Right lobe of liver (tissue), 6 donors: ENCODE measurements around the gene PPM1L. TPM values are rescaled to one million over a fixed set of nuclear protein-coding genes. Genes with fewer than 3 reads are reported as not detected.
"Not testable (repeated sequence)": the region's sequence is repeated elsewhere in the genome, so short reads cannot be mapped to it uniquely, and the experiment has no call there.

Source experiments
- ATAC-seq, 4 donors: fragments of 200-7000 bp; cut with Tn5 transposase; one replicate each; pipeline ENCODE4 v1.9.1; 2020; ENCODE audit warnings: mild to moderate bottlenecking in 4 of 4, moderate library complexity in 4 of 4
- DNase-seq, 3 donors: peaks; one replicate each; pipeline ENCODE4 v3.0.0-alpha.2; 2020
- H3K27ac ChIP-seq, 3 donors: fragments of 200-600 bp; one replicate each; pipeline ENCODE4 v1.8.0; 2022
- H3K27me3 ChIP-seq, 2 donors: fragments of 200-600 bp; one replicate each; pipeline ENCODE4 v1.8.0; 2022
- H3K36me3 ChIP-seq, 4 donors: fragments of 200-600 bp; sonication (generic) in 1 of 4; one replicate each; pipeline versions ENCODE4 v1.5.1 to v1.8.0; 2017 to 2022; ENCODE audit warnings: control low read depth in 1 of 4
- H3K4me1 ChIP-seq, 4 donors: fragments of 200-600 bp; sonication (generic) in 1 of 4; one replicate each; pipeline versions ENCODE4 v1.5.1 to v1.8.0; 2017 to 2022; ENCODE audit warnings: control low read depth in 1 of 4
- H3K4me3 ChIP-seq, 3 donors: fragments of 200-600 bp; one replicate each; pipeline ENCODE4 v1.8.0; 2022
- H3K9me3 ChIP-seq, 4 donors: fragments of 200-600 bp; sonication (generic) in 1 of 4; one replicate each; pipeline versions ENCODE4 v1.5.1 to v1.8.0; 2017 to 2022; ENCODE audit warnings: control low read depth in 1 of 4
- POLR2A ChIP-seq: fragments of 450-650 bp; IDR thresholded peaks from one replicate; pipeline ENCODE4 v1.6.1; 2017; ENCODE audit warnings: antibody characterized with exemption, mild to moderate bottlenecking
- WGBS: methylation state at CpG from one replicate; pipeline ENCODE4 v1.1.6; 2018; ENCODE audit warnings: low coverage, low lambda C conversion rate; ENCODE audit not compliant: insufficient coverage; ENCODE audit errors: missing lambda C conversion rate; 5-methylcytosine and 5-hydroxymethylcytosine counted together
- intact Hi-C, 2 donors: fragments of 100-400 bp; cut with DNase I; formaldehyde crosslinking; loops; one replicate each; pipeline versions ENCODE4 v1.11.2 to v1.14.1; 2022
- long read RNA-seq: library from polyadenylated mRNA; unstranded; transcript quantifications from one replicate; pipeline ENCODE4 v2.0.0, GENCODE V29; 2019
- total RNA-seq, 6 experiments: library from RNA; depleted of rRNA in 2 of 6; stranded (reverse); fragments of >200 nt in 2 of 6; fragmentation: NEBNext Ultra II Directional in 3 of 6; extraction: Animal tissue kit (Norgen Biotek cat#: 25700) in 3 of 6; gene quantifications; one replicate each; pipeline versions ENCODE4 v1.1.0 to v1.2.4, GENCODE V29; 2016 to 2023
- TF ChIP-seq, protein P1 (sequence below), 4 donors: fragments of 200-600 bp in 3 of 4; fragments of 450-650 bp in 1 of 4; IDR thresholded peaks; one replicate each; pipeline versions ENCODE4 v1.5.1 to v1.8.0; 2016 to 2022; ENCODE audit warnings: antibody characterized with exemption in 4 of 4, mild to moderate bottlenecking in 2 of 4
- donor health status: DM: no; HTN: yes; CAD: no.
- donor health status: DM: no; HTN: no; CAD: no.
- donor health status: DM: no; HTN: no; CAD: no.
- donor health status: DM: no; HTN: yes; CAD: no.
- donor health status: DM: no; HTN: yes; CAD: no.

The PPM1L gene
- 10 to 100 TPM in 5 of 6 experiments, 1 to 10 TPM in 1; 6.9 to 25.4 (median 14.7) TPM for total RNA-seq
- long read RNA-seq, partial matches to known transcripts, result 0 of 5 reads
- long read RNA-seq, other reads (novel, unspliced or antisense), result 5 of 5 reads

DNA sequence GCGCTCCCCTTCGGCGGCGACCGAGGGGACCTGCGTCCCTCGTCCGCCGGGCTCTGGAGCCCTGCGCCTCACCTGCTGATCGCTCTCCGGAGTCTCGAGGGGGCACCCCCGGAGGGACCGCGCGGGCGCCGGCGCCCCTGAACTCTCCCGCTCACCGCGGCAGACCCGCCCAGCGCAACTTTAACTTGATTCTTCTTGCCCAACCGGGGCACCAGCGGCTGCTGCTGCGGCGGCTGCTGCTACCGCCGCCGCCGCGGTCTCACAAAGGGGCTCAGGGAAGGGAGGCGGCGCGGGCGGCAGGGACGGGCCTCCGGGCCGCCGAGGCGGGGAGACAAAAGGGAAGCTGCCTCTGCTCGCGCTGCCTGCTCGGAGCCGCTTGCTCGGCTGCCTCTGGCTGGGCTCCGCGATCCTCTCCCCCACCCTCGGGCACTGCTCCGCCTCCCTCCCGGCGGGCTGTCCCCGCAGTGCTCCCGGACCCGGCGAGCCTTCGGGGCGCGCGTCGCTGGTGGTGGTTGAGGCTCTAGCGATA, at the start of gene PPM1L:
Gene PPM1L (plus strand): TSS at position 456 of the 529 bp plus-strand sequence.
- Histone ChIP-seq H3K36me3 (no peaks in the 10 kb centered on the region), H3K9me3 (no peaks in the 10 kb centered on the region), H3K4me1 (peaks cover 0 to 21% (median 0%) of the 10 kb centered on the region in 4 donors), H3K27me3 (no peaks in the 10 kb centered on the region), H3K27ac (peak within 1 kb of the TSS; percentile 84 to 94 (median 91)), H3K4me3 (peak within 1 kb of the TSS; percentile 71 to 78 (median 77))
- TF ChIP-seq, protein P1, sequence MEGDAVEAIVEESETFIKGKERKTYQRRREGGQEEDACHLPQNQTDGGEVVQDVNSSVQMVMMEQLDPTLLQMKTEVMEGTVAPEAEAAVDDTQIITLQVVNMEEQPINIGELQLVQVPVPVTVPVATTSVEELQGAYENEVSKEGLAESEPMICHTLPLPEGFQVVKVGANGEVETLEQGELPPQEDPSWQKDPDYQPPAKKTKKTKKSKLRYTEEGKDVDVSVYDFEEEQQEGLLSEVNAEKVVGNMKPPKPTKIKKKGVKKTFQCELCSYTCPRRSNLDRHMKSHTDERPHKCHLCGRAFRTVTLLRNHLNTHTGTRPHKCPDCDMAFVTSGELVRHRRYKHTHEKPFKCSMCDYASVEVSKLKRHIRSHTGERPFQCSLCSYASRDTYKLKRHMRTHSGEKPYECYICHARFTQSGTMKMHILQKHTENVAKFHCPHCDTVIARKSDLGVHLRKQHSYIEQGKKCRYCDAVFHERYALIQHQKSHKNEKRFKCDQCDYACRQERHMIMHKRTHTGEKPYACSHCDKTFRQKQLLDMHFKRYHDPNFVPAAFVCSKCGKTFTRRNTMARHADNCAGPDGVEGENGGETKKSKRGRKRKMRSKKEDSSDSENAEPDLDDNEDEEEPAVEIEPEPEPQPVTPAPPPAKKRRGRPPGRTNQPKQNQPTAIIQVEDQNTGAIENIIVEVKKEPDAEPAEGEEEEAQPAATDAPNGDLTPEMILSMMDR (IDR thresholded peaks at IDR 0.05), result no peak
- no peak for TF ChIP-seq POLR2A
- intact Hi-C loops, result no loop called here
- no CpG with 5 or more reads among the region's 64 CpGs for WGBS
- DNase-seq (peak; percentile 72 to 76 (median 73)), ATAC-seq (peak; percentile 52 to 65 (median 56))

DNA sequence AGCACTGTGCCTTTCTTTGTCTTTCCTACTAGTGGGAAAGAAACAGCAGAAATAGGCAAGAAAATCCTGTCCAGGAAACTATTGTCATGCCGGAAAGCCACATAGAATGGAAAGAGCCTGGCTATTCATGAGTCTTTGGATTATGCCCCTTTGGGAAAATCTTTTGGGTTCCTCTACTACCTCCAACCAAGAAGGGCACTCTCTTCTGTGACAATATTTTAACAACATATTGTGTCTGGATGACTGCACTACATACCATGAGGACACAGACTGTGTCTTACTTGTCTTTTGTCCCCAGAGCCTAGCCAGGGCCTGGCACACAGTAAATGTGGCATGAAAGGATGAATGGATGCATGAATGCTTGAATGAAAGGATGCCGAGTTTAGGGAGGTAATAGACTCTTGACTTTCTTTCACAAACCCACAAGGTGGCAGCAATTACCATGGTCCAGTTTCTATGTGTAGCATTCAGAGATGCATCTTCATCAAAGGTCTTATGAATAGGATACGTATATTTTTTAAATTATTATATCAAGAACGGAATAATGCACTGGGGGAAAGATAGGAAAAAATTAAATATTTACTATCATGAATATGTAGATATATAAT, 48.7 kb upstream of the PPM1L start:
- Histone ChIP-seq H3K27ac (no peak overlapping the region), H3K4me3 (no peak overlapping the region), H3K36me3 (no peaks in the 10 kb centered on the region), H3K4me1 (peaks cover 0 to 5% (median 2%) of the 10 kb centered on the region in 4 donors), H3K27me3 (no peaks in the 10 kb centered on the region), H3K9me3 (no peaks in the 10 kb centered on the region)
- TF ChIP-seq POLR2A, result no peak
- TF ChIP-seq, protein P1 (IDR thresholded peaks at IDR 0.05), result peak; percentile 62 to 70 (median 63)
- intact Hi-C loops, result loop anchor here in 1 of 2 donors (10.0 kb wide), 1 partner anchor 238 kb away; no protein-coding TSS in a partner anchor
- WGBS, result 15% methylated on average over 4 of the region's 4 CpGs
- DNase-seq (peak in 1 of 3 donors; percentile 47), ATAC-seq (peak; percentile 86 to 96 (median 90))

DNA sequence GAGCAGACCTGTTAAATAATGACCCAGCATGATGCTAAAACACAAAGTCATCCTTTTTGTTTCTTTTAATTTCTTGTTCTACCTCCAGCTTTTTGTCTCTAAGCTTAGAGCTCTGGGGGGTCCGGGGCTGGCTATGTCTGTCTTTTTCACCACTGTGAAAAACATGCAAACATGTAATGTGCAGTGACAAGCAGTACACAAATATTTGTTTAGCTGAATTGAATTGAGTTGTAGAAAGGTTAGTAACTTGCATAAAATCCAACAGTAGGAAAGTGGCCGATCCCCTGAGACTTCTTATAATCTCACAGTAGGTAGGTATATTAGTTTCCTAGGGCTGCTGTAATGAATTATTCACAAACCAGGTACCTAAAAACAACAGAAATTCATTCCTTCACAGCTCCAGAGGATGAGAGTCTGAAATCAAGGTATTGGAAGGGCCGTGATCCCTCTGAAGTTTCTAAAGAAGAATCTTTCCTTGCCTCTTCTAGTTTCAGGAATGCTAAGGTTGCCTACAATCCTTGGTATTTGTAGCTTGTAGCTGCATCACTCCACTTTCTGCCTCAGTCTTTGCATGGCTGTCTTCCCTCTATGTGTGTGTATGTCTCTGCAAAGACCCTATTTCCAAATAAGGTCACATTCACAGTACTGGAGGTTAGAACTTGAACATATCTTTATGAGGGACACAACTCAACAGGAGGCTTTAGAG, 46.4 kb upstream of the PPM1L start:
- H3K9me3 ChIP-seq, result no peaks in the 10 kb centered on the region
- H3K27me3 ChIP-seq, result no peaks in the 10 kb centered on the region
- peaks cover 0 to 5% (median 2%) of the 10 kb centered on the region in 4 donors for H3K4me1 ChIP-seq
- no peak for TF ChIP-seq POLR2A
- TF ChIP-seq, protein P1 (IDR thresholded peaks at IDR 0.05), result no peak
- no peak for DNase-seq
- peak; percentile 42 to 76 (median 50) for ATAC-seq
- H3K27ac ChIP-seq, result no peak overlapping the region
- H3K4me3 ChIP-seq, result no peak overlapping the region
- H3K36me3 ChIP-seq, result no peaks in the 10 kb centered on the region
- WGBS, result 49% methylated on average over 3 of the region's 3 CpGs
- intact Hi-C loops, result loop anchor here in 1 of 2 donors (10.0 kb wide), 1 partner anchor 235 kb away; no protein-coding TSS in a partner anchor

DNA sequence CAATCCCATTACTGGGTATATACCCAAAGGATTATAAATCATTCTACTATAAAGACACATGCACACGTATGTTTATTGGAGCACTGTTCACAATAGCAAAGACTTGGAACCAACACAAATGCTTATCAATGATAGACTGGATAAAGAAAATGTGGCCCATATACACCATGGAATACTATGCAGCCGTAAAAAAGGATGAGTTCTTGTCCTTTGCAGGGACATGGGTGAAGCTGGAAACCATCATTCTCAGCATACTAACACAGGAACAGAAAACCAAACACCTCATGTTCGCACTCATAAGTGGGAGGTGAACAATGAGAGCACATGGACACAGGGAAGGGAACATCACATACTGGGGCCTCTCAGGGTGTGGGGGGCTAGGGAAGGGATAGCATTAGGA, 42.9 kb upstream of the PPM1L start:
- ATAC-seq, H3K36me3 ChIP-seq, H3K27me3 ChIP-seq, DNase-seq, H3K4me1 ChIP-seq, H3K4me3 ChIP-seq, H3K27ac ChIP-seq, intact Hi-C loops, H3K9me3 ChIP-seq: not testable (repeated sequence)
- 91% methylated on average over 3 of the region's 3 CpGs for WGBS
